CD1c-positive myeloid dendritic cell (primary cell): Measurements from ENCODE around the gene SDHAF2.
"Not testable (repeated sequence)": the region's sequence is repeated elsewhere in the genome, so short reads cannot be mapped to it uniquely, and the experiment has no call there.

Experiments used
- DNase-seq: peaks from one replicate; pipeline ENCODE4 v3.0.0-alpha.2; 2016; ENCODE audit errors: extremely low spot score

Gene SDHAF2

DNA sequence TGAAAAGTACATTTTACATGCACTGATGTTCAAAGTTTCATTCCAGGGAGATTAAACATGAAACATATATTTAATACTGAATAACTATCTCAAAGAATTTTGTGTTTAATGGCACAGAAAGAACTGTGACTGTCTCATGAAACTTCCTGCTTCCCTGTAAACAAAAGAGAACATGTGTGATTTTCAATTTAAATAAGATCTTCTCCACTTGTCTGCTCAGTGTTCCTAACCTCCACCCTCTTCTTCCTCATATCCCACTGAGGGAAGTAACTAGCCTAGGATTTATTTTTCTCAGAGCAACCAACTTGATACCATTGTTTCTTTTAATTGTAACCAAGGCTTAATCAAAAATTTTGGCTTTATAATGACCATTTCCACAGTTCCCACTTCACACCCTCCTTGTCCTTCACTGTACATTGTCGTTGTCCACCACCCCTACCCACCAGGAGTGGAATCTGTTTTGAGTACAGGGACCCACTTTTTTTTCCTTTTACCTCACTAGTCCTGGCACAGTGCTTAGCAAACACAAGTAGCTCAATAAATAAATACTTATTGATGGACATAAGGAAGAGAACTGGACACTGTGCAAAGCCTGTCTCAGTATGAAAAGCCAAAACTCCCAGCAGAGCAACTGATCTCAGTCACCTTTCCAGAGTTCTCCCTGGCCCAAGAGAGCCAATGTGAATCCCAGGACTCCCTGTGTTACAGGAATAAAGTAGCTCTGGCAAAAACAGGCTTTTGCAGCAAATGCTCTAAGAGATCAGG lies 4.4 kb upstream of the SDHAF2 start:
- DNase-seq, result no peak

DNA sequence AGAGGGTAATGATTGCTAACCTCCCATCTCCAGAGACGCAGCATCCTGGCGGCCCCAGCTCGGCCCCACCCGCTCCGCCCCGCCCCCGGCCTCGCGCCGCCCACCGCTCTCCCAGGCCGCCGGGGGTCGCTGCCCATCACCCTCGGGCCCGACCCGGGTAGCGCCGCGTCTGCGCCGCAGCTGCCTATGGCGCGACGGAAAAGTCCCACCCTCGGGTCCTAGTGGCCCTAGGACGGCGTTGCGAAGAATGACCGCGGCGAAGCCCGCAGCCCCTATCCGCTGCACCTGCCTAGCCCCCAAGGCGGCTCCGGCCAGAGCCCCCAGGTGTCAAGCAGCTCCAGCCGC lies 606 bp upstream of the SDHAF2 start:
- DNase-seq, result peak; percentile 49

DNA sequence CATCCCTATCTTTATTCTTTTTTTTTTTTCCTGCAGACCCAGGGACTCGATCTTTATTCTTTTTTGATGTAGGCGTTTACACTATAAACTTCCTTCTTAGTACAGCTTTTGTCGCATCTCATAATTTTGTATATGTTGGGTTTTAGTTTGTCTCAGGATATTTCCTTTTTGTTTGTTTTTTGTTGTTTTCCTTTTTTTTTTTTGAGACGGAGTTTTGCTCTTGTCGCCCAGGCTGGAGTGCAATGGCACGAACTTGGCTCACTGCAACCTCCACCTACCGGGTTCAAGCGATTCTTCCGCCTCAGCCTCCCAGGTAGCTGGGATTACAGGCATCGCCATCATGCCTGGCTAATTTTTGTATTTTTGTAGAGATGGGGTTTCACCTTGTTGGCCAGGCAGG lies 915 bp downstream of the SDHAF2 start:
- DNase-seq, result not testable (repeated sequence)

DNA sequence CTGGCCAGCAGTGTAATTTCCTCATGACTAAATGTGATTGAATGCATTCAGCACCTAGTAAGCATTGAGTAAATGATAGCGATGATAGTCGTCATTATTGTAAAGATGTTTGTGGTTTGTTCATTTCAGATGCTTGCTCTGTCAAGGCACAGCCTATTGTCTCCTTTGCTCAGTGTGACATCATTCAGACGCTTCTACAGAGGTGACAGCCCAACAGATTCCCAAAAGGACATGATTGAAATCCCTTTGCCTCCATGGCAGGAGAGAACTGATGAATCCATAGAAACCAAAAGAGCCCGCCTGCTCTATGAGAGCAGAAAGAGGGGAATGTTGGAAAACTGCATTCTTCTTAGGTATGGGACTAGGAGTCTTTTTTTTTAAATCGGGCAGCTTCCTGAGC lies 7.6 kb downstream of the SDHAF2 start:
- no peak for DNase-seq

DNA sequence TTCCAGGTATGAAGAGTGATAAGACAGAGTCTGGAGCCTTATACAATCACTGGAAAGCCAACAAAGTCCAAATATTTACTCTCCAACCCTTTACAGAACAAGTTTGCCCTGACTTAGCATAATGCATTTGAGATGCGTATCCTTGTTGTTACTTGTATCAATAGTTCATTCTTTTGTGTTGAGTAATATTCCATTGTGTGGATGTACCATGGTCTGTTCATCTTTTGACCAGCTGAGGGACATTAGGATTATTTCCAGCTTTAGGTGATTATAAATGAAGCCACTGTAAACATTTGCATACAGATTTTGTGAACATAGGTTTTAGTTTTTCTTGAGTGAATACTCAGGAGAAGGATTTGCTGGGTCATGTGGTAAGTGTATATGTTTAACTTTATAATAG lies 9.7 kb downstream of the SDHAF2 start:
- DNase-seq, result no peak

DNA sequence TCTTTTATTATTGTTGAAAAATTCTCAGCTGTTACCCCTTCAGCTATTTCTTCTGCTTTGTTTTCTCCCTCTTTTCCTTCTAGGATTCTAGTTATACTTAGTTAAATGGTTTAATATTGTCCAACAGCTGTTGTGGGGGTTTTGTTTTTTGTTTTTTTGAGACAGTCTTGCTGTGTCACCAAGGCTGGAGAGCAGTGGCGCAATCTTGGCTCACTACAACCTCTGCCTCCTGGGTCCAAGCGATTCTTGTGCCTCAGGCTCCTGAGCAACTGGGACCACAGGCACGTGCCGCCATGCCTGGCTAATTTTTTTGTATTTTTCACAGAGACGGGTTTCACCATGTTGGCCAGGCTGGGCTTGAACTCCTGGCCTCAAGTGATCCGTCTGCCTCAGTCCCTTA lies 12.7 kb downstream of the SDHAF2 start:
- no peak for DNase-seq

DNA sequence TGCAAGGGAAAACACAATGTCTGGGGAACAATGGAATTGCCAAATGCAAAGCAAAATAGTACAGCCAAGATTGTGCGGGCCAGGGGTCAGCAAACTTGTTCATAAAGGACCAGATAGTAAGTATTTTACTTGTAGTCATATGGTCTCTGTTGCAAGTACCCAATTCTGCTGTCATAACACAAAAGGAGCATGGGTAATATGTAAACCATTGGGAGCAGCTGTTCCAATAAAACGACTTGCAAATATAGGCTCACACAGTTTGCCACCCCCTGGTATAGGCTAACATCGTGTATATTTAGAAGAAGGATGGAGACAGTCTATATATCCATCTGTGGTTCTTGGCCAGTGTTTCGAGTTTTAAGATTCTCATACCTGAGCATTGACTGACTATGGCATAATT lies 15.6 kb downstream of the SDHAF2 start:
- DNase-seq, result no peak

DNA sequence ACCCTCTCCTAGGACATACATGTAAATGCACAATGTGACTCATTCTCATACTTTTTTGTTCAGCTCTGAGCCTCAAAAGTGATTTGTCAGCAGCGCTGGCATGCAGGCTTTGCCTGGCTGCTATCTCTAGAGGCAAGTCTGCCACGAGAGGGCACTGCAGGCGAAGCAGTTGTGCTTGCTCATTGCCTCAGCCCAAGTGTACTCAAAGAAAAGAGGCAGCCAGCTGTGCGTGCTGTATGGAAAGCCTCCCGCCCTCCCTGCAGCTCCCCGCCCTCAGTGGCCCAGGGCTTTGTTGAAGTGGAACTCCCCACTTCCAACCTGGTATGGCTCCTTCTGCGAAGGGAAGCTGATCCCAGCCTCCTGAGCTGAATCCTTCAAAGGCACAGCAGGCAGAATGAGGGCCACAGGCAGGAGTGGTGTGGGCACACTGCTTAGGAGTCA lies 16.3 kb downstream of the SDHAF2 start:
- DNase-seq, result peak; percentile 84

DNA sequence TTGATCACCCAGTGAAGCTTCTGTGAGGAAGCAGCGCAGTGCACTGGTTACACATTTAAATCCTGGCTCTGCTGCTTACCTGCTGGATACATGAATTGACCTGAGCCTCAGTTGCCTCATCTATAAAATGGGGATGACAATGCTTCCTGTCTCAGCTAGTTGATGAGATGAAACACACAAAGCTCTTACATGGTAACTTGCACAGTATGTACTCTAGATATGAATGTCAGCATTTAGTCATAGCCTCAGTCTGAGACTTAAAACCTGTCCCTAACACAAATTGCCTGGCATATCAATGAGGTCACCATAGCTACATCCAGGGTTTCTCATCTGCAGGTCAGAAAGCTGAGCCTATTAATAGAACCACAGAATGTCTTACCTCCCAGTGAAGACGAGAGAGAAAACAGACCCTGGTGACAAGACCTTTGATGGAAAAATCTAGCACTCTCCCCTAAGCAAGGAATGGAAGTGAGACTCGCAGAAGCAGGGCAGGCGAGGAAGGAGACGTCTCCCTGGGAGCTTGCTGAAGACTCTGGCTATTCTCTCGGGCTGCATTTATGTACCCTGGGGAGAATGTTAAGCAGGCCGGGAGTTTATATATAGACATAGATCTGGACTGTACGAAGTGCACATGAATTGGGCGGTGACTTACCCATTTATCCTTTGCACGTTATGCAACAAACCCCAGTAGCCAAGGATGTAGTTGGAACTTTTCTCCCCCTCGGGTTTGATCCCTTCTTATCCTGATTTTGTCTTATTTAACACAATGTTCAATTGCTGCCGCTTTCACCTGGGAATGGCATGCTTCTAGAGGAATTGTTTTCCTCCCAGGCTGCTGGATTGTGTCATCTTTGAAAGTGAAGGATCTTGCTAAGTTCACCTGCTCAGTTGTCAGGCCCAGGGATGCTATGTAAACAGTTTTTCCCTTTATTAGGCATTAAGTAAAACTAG lies 18.0 kb downstream of the SDHAF2 start:
- no peak for DNase-seq

DNA sequence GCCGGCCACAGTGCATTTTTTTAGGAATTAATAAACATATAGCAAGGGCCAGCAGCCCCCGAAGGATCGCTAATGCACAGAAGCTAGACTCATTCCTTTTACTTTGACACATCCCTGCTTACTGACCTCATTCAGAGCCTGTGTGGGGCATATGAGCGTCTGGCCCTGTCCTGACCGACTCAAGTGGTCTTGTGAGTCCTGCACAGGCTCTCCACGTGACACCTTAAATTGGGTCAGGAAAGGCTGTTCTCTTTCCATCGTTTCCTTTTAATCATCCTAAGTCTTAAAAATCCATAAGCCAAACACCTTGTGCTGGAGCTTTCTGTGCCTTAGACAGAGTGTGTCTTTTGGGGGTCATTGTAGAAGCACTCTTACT lies 18.6 kb downstream of the SDHAF2 start:
- no peak for DNase-seq

DNA sequence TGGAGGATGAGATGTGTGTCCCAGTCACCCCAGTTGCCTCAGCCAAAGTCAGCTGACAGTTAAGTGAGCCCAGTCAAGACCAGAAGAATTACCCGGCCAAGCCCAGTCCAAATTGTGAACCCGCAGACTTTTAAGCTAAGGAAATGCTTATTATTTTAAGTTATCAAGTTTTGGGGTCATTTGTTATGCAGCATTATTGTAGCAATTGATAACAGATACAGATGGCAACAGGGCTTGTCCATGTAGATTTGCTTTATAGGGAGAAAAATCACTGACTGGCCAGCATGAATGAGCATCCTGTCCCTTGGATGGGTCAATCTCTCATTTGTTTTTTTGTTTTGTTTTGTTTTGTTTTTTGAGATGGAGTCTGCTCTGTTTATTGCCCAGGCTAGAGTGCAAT lies 22.9 kb downstream of the SDHAF2 start:
- DNase-seq, result no peak

DNA sequence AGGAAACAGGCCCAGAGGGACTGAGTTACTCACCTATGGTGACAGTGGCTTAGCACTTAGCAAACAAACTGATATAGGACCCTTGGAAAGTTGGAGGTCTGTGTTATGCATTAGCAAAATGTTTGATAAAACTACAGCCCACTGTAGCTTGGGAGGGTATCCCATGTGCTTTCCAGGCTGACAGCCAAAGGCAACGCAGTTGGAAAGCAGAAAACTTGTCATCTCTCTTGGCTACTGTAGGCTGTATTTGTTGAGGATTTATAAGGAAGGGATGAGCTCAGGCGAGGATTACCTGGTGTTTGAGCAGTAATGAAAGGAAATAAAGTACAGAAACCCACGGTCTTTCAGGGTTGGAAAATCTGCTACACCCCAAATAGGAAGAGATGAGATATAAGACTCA lies 23.8 kb downstream of the SDHAF2 start:
- no peak for DNase-seq

DNA sequence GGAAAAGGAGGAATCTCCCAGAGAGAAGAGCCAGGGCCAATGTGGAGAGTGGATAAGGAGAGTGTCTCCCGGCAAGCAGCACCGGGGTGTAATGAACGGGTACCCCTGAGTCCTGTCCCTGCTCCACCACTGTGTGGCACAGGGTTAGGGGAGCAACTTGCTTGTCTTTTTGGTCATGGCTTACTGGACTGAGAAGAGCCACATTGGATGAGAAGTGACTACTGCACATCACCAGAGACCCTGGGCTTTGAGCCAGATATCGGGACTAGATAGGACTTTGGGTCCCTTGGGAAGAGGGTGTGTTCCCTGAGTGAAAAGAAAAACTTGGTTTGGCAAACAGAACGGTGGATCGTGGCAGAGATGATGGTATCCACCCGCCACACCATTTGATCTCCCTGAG lies 24.6 kb downstream of the SDHAF2 start:
- DNase-seq, result no peak

DNA sequence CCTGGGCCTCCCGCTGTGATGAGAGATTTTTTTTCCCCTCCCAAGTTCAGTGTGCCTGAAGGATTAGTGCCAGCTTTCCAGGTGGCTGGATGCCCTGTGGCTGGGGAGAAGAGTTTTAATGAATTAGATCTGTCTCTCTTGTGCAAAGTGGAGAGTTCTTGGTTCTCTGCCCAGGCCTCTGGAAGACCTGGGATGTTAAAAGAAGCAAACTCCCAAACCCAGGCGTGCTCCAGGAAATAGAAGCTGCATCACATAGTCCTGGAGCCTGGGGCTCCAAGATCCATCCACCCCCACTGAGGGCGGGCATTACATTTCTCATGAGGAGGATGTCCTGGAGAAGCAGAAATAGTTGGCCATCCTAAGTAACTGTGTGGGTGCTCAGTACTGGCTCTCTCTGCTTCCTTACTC lies 30.6 kb downstream of the SDHAF2 start:
- no peak for DNase-seq

DNA sequence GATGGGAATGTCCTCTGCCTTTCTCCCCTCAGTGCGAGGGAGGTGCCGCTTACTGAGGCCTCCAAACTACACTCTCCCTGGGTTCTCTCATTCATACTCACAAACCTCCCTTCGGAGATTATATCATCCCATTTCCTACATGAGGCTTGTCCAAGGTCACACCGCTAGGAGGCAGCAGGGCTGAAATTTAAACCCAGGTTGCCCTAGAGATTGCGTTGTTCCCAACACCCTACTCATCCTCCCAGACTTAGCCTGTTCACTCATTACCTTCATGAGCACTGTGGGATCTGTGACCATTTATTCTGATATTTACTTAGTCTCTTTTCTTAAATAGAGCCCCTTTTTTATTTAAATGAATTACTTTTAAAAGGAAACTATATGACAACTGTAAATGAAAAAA lies 31.1 kb downstream of the SDHAF2 start:
- no peak for DNase-seq

DNA sequence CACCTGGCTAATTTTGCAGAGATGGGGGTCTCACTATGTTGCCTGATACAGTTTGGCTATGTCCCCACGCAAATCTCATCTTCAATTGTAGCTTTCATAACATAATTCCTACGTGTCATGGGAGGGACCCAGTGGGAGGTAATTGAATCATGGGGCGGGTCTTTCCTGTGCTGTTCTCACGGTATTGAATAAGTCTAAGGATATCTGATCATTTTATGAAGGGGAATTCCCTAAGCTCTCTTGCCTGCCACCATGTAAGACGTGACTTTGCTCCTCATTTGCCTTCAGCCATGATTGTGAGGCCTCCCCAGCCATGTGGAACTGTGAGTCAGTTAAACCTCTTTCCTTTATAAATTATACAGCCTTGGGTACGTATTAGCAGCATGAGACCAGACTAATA lies 37.7 kb downstream of the SDHAF2 start:
- not testable (repeated sequence) for DNase-seq

DNA sequence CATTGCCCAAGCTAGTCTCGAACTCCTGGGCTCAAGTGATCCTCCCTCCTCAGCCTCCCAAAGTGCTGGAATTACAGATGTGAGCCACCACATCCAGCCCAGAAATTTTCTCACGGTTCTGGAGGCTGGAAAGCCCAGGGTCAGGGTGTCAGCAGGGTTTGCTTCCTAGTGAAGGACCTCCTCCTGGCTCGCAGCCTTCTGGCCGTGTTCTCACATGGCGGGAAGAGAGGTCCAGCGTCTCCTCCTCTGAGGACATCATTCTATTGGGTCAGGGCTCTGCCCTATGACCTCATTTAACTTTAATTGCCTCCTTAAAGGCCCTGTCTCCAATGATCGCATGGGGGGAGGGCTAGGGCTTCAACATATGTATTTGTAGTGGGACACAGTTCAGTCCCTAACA lies 38.1 kb downstream of the SDHAF2 start:
- no peak for DNase-seq

DNA sequence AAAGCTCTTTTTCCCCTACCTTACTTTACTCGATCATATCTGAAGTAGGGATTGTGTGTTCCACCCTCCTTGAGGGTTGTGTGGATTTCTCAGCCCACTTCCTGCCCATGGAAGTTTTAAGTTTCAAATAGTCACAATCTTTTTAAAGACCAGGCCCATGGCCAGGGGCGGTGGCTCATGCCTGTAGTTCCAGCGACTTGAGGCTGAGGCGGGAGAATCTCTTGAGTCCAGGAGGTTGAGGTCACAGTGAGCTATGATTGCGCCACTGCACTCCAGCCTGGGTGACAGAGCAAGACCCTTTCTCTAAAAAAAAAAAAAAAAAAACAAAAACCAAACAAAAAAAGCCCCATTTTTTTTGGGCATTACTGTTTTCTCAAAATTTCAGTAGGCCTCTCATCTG lies 42.4 kb downstream of the SDHAF2 start:
- no peak for DNase-seq

DNA sequence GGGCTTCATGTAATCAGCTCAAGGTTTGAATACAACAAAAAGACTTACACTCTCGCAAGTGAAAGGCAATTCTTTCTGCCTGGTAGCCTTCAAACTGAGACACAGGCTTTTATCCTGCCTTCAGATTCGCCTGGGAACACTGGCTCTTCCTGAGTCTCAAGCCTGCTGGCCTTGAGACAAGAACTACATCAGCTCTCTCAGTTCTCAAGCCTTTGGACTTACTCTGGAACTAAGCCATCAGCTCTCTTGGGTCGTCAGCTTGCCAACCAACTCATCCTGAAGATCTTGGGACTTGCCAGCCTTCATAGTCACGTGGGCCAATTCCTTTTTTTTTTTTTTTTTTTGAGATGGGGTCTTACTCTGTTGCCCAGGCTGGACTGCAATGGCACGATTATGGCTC lies 42.9 kb downstream of the SDHAF2 start:
- no peak for DNase-seq

DNA sequence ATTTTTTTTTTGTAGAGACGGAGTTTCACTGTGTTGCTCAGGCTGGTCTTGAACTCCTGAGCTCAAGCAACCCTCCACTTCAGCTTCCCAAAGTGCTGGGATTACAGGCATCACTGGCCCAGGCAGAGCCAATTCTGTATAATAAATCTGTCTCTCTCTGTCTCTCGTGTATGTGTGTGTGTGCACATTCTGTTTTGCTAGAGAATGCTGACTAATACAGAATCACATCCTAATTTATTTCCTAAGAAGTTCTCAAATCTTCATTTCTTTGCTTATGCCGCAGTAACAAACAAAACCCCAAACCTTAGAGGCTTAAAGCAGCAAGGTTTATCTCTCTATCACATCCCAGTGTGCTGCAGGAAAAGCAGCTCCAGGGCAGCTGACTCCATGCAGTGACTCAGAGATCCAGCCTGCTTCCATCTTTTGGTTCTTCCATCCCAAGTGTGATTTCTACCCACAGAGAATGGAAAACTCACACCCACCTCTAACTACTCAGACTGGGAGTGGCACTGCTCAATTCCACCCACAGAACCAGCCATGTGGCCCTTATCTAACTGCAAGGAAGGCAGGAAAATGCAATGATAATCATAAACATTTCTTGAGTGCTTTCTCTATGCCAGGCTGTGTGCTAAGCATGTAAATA lies 43.6 kb downstream of the SDHAF2 start:
- peak; percentile 44 for DNase-seq

DNA sequence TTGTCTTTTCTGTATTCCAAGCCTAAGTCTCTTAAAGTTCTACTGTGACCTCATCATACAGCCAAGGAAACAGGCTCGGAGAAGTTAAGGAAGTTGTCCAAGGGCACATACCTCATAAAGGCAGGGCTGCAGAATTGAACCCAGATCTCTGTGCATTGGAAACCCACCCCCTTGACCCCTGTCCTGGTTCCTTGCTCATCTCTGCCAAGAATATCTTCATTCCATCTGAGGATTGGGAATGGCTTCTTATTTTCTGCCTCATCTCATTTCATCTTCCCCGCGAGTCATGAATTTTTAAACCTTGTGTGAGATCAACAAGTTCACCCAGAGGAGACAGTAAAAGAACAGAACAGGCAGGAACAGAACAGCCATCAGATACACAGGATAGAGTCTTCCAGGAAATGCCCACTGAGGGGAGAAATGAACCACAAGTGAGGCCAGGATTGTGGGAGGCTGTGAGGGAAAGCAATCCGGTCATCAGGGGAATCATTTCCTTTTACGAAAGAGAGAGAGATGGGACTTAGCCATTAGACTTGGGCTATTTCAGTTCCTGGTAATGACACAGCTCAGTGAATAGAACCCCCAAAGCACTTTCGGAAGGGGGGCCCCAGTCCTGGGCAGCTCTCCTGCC lies 44.2 kb downstream of the SDHAF2 start:
- no peak for DNase-seq

DNA sequence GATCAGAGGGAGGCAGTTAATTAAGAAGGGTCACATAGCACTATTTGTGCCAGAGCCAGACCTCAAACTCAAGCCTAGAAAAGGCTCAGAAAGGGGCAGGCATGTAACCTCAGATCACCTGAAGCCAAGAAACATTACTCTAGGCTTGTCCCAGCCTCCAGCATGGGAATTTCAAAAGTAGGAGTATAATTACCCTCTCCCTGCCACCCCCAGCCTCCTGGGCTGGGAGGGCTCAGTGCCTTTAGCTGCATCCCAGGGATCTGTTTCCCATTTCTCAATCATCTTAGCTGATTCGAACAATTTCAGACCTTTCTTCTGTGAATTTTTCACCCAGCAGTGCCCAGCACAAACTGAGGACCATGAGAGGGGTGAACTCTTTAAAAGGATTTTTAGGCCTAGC lies 45.5 kb downstream of the SDHAF2 start:
- DNase-seq, result no peak
